Activated T-helper 1 cell treated with Interleukin-2 at 50 U/mL for 16 hours (primary cell): ENCODE measurements around the gene PDE6H.

Source experiments
- DNase-seq: peaks from one replicate; pipeline ENCODE4 v3.0.0-alpha.2; 2020; ENCODE audit warnings: low read depth

PDE6H gene

DNA sequence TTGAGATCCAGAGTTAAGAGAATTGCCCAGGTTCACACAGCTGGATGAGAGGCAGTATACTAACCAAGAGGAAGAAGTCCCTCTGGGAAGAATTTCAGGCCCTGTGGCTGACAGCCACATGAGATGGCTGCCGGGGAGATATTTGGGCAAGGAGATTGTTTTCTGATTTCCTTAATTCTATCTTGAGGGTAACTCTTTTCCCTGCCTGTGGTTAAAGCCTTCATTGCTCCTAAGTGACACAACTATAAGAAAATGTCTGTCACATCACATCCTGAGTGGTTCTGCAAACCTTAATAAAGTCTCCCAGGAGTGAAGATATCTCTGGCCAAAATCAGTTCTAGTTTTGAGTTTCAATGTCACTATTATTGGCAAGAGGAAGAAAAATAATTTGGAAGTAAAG is 21.0 kb upstream of the PDE6H start:
- DNase-seq: no peak

GRCh38 chr12:14952299-14952921 is 20.4 kb upstream of the PDE6H start:
- no peak for DNase-seq

- no peak for DNase-seq
These were observed 19.1 kb upstream of the PDE6H start for GRCh38 chr12:14953752-14954151.

DNA sequence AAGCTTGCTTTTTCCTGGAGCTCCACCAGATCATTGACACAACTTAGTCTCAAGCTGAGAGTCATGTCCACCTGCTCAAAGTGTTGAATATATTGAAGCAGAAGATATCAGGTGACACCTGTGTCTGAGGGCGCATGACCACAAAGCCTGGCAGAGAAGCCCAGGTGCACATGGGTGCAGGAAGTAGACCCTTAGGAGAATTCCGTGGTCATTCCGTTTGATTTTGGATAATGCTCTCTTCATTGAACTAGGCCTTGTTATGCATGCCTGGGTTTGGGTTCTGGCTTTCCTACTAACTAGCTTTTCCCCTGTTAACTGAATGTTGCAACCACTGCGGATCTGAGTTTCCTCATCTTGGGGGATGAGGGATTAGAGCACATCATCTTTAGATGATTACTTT is 18.6 kb upstream of the PDE6H start:
- no peak for DNase-seq

- no peak for DNase-seq
These were observed 16.6 kb upstream of the PDE6H start for GRCh38 chr12:14956024-14956891.

DNA sequence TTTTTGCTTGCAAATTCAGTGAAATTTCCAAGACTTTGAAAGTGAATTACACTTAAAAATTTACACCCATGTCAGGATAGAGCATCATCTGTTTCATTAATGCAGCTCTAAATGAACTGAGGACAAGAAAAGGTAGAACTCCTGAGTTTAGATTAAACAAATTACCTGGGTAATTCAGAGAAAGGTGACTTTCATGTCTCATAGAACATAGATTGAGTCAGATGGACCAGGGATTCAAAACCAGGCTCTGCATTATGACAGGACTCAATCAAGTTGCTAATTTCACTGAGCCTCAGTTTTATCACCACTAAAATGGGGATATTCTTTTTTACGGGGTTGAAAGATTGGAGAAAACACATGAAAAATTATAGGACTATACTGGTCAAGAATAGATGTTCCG is 15.9 kb upstream of the PDE6H start:
- DNase-seq: no peak

DNA sequence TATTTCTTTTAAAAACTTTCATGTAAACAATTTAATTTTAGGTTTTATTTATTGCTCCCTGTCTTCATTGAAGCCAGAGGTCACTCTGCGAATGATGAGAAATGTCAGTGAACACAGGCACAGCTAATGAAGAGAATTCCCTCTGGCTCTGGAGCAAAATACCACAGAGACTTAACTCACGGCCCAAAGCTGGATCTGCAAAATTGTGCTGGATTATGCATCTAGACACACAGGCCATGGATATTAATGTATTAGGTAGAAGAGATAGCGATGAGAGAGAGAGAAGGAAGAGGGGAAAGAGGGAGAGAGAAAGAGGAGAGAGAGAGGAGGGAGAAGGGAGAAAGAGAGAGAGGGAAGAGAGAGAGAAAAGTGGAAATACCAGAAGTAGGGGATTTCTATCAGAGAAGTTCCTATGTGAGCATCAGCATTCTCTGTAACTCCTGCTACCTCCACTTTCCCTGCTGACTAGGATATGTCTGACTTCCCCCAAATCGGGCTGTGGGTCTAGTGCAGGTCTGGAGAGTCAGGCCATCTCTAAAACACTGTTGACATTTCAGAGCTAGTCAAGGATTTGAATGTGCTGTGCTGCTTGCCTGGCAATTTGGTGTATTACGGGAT is 15.2 kb upstream of the PDE6H start:
- DNase-seq: no peak

DNA sequence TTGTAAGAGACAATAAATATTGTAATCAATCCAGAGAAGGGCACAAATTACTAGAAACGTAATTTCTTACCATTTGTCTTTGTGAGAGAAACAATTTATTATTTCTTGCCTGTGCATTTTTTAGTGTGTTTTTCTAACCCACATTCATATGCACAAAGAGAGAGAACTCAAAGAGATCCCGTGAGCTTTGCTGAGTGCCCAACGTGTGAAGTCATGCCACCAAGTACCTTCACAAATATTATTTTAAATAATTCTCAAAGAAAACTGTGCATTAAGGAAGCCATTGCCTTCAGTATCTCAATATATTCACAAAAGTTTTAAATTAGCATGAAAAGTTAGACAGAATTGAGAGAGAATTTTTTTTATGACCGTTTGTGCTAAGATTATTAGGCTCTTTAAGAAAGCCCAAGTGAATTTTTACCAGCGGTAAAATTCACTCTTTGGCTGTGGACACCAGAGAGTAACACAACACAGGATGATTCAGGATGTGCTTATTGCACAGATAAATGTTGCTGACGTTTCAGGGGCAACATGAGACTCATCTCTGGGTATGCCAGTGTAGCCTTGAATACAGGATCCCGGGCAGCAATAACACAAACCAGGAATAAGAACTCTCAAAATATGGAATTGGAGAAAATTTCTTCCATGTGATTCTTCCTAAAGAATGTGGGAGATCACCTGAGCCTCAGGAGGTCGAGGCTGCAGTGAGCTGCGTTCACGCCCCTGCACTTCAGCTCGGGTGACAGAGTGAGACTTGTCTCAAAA is 14.3 kb upstream of the PDE6H start:
- no peak for DNase-seq

DNA sequence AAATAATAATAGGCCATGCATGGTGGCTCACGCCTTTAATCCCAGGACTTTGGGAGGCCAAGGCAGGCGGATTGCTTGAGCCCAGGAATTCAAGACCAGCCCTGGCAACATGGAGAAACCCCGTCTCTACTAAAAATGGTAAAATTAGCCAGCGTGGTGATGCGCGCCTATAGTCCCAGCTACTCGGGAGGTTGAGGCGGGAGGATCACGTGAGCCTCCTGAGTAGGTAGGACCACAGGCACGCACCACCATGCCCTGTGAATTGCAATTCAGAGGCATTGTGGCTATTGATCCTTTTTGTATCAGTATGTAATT is 13.8 kb upstream of the PDE6H start:
- DNase-seq: no peak

DNA sequence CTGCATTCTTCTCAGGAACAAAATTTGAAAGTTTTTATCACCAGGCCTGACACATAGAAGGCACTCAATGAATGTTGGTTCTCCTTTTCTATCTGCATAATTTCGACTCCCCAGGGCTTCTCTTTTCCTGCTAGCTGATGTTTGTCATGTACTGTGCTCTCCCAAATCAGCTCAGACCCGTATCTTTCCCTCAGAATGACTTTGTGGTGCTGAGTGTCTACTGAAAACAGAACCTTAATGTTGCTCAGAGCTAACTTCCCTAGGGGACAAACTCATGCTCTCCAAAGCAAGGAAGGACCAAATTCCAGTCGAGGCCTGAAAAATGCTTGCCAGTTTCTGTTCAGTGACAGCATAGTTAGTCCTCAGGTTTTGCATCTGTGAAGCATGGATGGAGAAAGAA is 13.4 kb upstream of the PDE6H start:
- DNase-seq: no peak

GRCh38 chr12:14959916-14960496 is 12.8 kb upstream of the PDE6H start:
- DNase-seq: no peak

DNA sequence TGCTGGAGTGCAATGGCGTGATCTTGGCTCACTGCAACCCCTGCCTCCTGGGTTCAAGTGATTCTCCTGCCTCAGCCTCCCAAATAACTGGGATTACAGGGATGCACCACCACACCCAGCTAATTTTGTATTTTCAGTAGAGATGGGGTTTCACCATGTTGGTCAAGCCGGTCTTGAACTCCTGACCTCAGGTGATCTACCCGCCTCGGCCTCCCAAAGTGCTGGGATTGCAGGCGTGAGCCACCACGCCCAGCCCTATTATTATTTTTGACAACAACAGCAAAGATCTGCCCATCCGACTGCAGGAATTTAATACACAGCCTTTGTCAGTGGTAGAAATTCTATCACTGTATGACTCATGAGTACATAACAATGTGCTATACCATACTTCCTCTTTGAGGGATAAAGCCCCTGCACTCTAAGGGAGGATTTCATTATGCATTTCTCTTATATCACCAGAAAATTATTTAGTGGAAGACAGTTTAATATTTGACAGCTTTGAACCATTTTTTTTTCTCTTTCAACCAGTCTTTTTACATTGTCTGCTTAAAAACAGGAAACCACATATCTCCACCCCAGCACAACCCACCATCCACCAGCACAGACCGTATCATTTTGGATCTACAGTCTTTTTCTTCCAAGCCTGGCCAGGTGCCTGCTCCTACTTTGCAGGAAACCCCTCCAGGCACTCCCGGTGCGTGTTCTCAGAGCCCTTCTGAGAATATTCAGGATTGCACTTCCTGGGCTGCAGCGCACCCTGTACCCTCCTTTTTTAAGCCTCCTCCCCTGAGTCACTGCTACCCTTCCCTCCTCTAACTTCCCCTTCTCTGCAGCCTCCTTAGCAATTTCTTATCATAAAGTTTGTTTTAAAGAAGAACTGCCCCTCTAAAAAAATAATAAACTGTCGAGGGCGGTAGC is 12.0 kb upstream of the PDE6H start:
- DNase-seq: peak; percentile 35

DNA sequence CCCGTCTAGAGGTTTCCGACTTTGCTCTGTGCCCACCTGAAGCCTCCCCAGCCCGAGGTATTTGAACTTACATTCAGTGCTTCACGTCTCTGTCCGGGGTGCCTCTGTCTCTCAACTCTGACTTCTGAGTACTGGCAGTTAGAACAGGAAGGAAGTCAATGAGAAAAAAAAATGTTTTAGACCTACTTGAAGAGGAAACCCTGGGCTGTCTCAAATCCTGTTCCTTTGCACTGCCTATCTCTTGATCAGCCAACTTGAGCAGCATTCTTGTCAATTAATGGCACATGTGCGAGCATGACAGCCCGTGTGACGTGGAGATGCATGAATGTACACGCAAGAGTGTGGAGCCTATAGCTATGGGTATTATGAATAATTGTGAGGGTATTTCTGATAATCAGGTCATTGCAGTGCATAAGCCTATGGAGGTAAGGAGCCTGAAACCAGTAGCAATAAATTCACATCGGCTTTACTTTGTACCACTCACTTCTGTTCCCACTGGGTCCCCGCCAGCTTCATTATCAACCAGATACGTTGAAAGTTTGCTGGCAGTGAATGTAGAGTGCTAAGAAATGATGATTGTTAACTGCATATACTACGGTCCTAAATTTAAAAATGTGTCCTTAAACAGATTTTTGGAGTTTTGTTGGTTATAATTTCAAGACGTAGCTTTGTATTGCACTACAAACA is 11.2 kb upstream of the PDE6H start, which contains the start of gene ARHGDIB:
TSS of gene ARHGDIB (minus strand) at position 136 of the 687 bp plus-strand sequence. CDS start 10,889 bp downstream, outside the sequence.
- peak; percentile 64 for DNase-seq

DNA sequence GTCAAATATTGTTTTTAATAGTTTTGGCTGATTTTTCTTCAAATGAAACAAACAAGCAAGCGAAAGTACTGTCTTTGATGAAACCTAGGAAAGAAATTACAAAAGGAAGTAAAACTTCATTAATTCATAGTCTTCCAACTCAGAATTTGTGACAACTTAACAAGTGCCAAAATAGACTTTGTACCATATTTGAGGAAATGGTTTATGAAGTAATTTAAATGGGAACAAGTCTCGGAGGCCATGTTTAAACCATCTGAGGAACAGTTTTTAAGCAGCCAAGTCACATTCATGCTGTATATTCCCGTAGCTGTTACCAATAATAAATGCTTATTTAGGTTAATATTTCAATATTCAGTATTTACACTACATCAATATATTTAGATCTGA is 10.7 kb upstream of the PDE6H start:
- DNase-seq: no peak

- DNase-seq: no peak
These were observed 10.0 kb upstream of the PDE6H start for GRCh38 chr12:14962797-14963196.

DNA sequence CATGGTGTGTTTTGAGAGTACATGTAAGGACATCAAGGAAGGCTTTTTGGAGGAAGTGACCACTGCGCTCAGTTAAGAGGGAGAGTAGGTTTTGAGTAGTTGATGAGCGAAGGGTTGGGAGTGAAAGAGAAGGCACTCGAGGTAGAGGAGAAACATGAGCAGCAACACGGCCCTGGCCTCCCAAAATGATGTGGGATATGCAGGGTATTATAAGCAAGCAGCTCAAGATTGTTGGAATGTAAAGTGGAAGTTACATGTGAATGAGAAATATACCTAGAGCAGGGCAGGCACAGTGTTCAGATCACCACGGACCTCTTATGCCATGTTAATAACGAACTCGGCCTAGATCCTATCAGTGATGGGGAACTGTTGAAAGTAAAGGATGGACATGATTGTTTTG is 9.3 kb upstream of the PDE6H start:
- DNase-seq: no peak

DNA sequence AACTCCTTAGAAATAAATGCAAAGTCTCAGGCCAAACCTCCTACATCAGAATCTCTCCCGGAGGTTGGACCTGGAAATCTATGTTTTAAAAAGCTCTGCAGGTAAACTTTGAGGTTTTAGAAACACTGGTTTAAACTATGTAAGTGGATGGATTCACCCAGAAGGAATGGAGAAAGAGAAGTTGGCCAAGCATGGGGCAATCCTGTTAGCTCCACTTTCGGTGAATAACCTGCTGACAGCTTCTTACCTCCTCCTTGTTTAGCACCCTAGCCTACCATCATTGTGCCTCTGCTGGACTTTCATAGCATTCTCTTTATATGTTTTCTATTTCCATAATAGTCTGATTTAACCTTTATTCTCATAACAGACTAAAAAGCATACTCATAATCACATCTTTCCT is 8.4 kb upstream of the PDE6H start:
- DNase-seq: no peak

- DNase-seq: no peak
These were observed 7.6 kb upstream of the PDE6H start for GRCh38 chr12:14965221-14965620.

DNA sequence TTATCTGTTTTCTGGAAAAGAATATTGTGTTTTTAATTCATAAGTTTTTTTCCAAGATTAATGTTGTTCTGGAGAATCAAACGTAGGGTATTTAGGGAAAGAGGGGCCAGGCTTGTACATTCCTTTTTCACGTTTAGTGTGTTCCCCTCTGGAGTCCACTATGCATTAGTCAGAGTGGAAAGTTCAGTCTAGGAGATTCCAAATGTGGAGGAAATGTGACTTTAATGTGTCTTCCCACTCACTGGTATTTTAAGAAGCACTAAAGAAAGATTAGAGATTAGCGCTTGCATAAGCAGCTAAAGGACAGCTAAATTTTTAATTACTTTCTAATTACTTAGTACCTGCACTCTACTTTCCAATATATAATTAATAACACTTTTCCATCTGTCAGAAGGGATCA is 4.4 kb upstream of the PDE6H start:
- no peak for DNase-seq

GRCh38 chr12:14970473-14970872 is 2.4 kb upstream of the PDE6H start:
- DNase-seq: no peak

DNA sequence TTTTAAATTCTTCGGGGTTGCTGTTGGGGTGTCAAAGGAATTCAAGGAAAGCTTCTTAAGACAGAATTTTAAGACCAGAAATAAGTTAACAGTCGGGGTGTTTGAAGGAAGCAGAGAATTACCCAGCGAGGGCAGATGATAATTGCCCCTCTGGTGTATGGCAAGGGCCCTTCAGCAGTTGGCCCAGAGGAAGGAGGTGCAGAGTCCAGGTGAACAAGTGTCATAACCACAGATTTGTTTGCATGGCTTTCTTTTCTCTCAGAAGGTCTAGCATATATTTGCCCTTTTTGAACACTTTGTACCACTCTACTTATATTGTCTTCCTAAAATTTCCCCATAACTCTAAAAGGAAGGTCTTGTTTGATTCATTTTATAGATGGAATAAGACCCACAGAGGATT is 1.8 kb downstream of the PDE6H start:
- DNase-seq: no peak
